EL (cell line): Measurements from ENCODE around the gene CGA.
"Not testable (repeated sequence)": the region's sequence is repeated elsewhere in the genome, so short reads cannot be mapped to it uniquely, and the experiment has no call there.

ENCODE experiments used
- DNase-seq: peaks from one replicate; pipeline ENCODE4 v3.0.0-alpha.2; 2016

The CGA gene

GRCh38 chr6:87095087-87095509 is at the start of gene CGA:
Gene CGA (minus strand): TSS chr6:87095106. CDS start chr6:87088200, 6,906 bp downstream.
- DNase-seq, result no peak

DNA sequence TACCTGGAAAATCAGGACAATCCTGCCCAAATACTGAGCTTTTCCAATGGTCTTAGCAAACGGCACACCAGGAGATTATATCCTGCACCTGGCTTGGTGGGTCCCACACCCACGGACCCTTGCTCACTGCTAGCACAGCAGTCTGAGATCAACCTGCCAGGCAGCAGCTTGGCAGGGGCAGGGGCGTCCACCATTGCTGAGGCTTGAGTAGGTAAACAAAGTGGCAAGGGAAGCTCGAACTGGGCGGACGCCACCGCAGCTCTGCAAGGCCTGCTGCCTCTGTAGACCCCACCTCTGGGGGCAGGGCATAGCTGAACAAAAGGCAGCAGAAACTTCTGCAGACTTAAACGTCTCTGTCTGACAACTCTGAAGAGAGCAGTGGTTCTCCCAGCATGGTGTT is 45.0 kb upstream of the CGA start:
- not testable (repeated sequence) for DNase-seq

- peak; percentile 61 for DNase-seq
These were observed 44.3 kb upstream of the CGA start for GRCh38 chr6:87139236-87139635.

DNA sequence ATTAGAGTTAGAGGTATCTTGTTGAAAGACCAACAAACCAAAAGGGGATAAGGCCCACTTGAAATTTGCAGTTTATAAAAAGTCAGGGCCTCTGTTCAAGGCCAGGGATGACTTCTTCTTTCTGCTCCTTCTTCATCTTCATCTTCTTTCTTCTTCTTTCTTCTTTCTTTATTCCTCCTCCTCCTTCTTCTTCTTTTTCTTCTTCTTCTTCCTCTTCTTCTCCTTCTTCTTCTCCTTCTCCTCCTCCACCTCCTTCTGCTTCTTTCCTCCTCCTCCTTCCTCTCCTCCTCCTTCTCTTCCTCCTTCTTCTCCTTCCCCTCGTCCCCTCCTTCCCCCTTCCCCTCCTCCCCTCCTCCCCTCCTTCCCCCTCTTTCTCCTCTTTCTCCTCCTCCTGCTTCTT is 42.1 kb upstream of the CGA start:
- DNase-seq, result no peak

DNA sequence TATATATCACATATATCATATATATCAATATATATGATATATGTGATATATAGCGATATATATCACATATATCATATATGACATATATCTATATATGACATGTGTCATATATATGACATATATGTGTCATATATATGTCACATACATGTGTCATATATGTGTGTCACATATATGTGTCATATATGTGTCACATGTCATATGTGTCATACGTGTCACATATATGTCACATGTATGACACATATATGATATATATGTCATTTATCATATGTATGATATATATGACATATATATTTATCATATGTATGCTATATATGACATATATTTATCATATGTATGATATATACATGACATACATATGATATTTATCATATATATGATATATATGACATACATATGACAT is 32.8 kb upstream of the CGA start:
- DNase-seq, result no peak

GRCh38 chr6:87126501-87126900 is 31.6 kb upstream of the CGA start:
- no peak for DNase-seq

DNA sequence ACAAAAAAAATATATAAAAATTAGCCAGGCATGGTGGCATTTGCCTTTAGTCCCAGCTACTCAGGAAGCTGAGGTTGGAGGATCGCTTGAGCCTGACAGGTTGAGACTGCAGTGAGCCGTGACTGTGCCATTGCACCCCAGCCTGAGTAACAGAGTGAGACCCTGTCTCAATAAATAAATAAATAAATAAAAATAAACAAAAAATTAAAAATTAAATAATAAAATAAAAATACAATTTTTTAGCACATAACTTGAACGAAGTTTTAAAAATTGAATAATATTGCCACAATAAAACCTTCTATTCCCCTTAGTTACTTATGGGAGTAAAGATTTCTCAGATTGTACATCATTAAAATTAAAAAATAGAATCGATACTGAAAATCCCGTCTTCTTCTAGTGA is 29.2 kb upstream of the CGA start:
- DNase-seq, result no peak

GRCh38 chr6:87122477-87122876 is 27.6 kb upstream of the CGA start:
- DNase-seq, result no peak

GRCh38 chr6:87118054-87118453 is 23.1 kb upstream of the CGA start:
- peak; percentile 27 for DNase-seq

GRCh38 chr6:87116922-87117321 is 22.0 kb upstream of the CGA start:
- DNase-seq, result no peak

GRCh38 chr6:87115402-87116135 is 20.7 kb upstream of the CGA start:
- no peak for DNase-seq

- no peak for DNase-seq
These were observed 15.7 kb upstream of the CGA start for GRCh38 chr6:87110636-87111035.

DNA sequence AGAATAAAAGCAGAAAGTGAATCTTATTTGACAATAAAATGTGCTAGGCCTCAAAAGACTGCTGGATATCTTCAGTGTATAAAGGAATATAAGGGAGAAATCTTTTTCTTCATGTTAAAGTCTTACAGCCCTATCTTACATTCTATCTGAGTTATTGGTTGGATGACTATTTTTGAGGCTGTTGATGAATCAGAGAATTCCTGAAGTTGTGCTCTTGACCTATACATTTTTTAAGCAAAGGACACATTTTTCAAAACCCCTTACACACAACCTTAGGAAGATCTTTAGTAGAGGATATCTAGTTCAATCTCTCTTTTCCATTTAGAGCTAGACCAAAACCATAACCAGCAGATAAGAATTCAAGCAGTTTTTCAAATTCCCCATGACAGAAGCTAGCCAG is 10.9 kb upstream of the CGA start:
- peak; percentile 83 for DNase-seq

DNA sequence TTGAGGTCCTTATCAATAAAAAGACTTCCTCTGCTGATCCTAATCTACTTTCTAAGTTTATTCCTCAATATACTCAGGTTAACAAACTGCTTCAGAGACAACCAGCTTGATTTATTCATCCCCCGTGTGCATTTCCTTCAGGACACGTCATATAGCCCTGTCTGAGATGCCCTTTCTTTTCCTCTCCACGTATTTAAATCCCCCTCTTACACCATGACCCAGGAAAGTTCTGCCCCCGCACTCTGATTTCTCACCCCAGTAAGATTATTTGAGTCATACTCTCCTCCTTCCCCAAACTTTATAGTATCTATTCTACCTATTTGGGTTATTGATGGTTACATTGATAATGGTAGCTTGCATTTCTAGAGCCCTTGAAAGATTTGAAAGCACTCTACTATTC is 9.8 kb upstream of the CGA start:
- peak; percentile 19 for DNase-seq

GRCh38 chr6:87103977-87104601 is 9.2 kb upstream of the CGA start:
- no peak for DNase-seq

GRCh38 chr6:87102151-87102621 is 7.3 kb upstream of the CGA start:
- no peak for DNase-seq

DNA sequence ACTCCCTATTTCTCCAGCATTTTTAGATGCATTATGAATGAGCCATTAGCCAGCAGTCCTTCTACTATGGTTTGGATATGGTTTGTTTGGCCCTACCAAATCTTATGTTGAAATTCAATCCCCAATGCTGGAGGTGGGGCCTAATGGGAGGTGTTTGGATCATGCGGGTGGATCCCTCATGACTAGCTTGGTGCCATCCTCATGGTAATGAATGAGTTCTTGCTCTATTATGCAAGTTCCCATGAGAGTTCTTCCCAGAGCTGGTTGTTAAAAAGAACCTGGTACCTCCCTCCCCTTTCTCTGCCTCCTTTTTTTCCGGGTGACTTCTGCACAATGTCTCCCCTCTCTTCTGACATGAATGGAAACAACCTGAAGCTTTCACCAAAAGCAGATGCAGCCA is 6.2 kb upstream of the CGA start:
- no peak for DNase-seq

- peak; percentile 13 for DNase-seq
These were observed 5.3 kb upstream of the CGA start for GRCh38 chr6:87100216-87100615.

DNA sequence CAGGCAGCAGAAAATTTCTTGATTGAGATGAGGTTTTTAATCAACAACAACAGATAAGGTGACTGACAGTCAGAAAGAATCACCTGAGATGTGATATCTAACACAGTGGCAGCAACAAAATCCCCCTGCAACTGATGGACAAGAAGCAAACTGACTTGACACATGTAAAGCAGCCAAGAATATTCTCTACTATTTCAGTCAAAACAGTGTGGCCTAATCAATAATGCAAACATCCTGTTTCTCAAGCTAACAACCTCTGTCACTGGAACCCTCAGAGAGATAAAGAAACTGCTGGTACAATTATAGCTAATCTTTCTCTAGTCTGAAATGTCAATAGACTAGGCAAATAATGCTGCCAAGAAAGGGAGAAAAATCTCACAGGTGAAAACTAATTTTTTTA is 4.6 kb upstream of the CGA start:
- no peak for DNase-seq

GRCh38 chr6:87094576-87094975 is 330 bp downstream of the CGA start:
- DNase-seq, result peak; percentile 45

- DNase-seq, result peak; percentile 62
These were observed 1.3 kb downstream of the CGA start for GRCh38 chr6:87093651-87094050.

- peak; percentile 11 for DNase-seq
These were observed 1.7 kb downstream of the CGA start for GRCh38 chr6:87093199-87093598.

- DNase-seq, result no peak
These were observed 2.5 kb downstream of the CGA start for GRCh38 chr6:87092435-87092834.

GRCh38 chr6:87089135-87089534 is 5.8 kb downstream of the CGA start:
- no peak for DNase-seq

- DNase-seq, result no peak
These were observed 6.8 kb downstream of the CGA start for GRCh38 chr6:87088076-87088475.
